Sigmoid colon (tissue), 7 donors: ENCODE data around the gene SIPA1L3. TPM values are rescaled to one million over a fixed set of nuclear protein-coding genes. Genes with fewer than 3 reads are reported as not detected.

Experiments
- DNase-seq: peaks from one replicate; pipeline ENCODE4 v3.0.0-alpha.2; 2019
- H3K27ac ChIP-seq, 4 donors: fragments of 200-600 bp; sonication (generic); one replicate each; pipeline ENCODE4 v1.5.1; 2016 to 2019; ENCODE audit warnings: mild to moderate bottlenecking in 1 of 4
- H3K27me3 ChIP-seq, 3 donors: fragments of 200-600 bp; sonication (generic); one replicate each; pipeline ENCODE4 v1.5.1; 2019; ENCODE audit warnings: mild to moderate bottlenecking in 1 of 3
- H3K36me3 ChIP-seq, 4 donors: fragments of 200-600 bp; sonication (generic); one replicate each; pipeline ENCODE4 v1.5.1; 2016 to 2019
- H3K4me1 ChIP-seq, 4 donors: fragments of 200-600 bp; sonication (generic); one replicate each; pipeline ENCODE4 v1.5.1; 2017 to 2019
- H3K4me3 ChIP-seq, 4 donors: fragments of 200-600 bp; sonication (generic); one replicate each; pipeline ENCODE4 v1.5.1; 2017 to 2019; ENCODE audit warnings: mild to moderate bottlenecking in 2 of 4, moderate library complexity in 1 of 4
- H3K9me3 ChIP-seq, 4 donors: fragments of 200-600 bp in 3 of 4; sonication (generic) in 3 of 4; one replicate each; pipeline versions ENCODE4 v1.5.1 to v1.6.1; 2013 to 2019
- CTCF ChIP-seq, 4 experiments: fragments of 450-650 bp in 3 of 4; fragments of 200-600 bp in 1 of 4; IDR thresholded peaks; one replicate each; pipeline ENCODE4 v1.5.1; 2016 to 2019; ENCODE audit warnings: antibody characterized with exemption in 4 of 4, mild to moderate bottlenecking in 3 of 4, moderate library complexity in 2 of 4
- EP300 ChIP-seq, 4 donors: sonication (generic); formaldehyde crosslinking; IDR thresholded peaks; one replicate each; pipeline ENCODE4 v1.6.1; 2017; ENCODE audit warnings: antibody characterized with exemption in 4 of 4
- POLR2A ChIP-seq, 2 donors: fragments of 450-650 bp; IDR thresholded peaks; one replicate each; pipeline ENCODE4 v1.6.1; 2016; ENCODE audit warnings: antibody characterized with exemption in 2 of 2, mild to moderate bottlenecking in 2 of 2, moderate library complexity in 2 of 2
- POLR2AphosphoS5 ChIP-seq, 4 donors: sonication (generic); formaldehyde crosslinking; IDR thresholded peaks; one replicate each; pipeline ENCODE4 v1.6.1; 2017; ENCODE audit warnings: antibody characterized with exemption in 4 of 4
- WGBS, 2 donors: extraction: QIAGEN DNeasy Blood & Tissue Kit; methylation state at CpG; one replicate each; pipeline ENCODE4 v1.1.7; 2013; 5-methylcytosine and 5-hydroxymethylcytosine counted together
- intact Hi-C: fragments of 100-400 bp; cut with DNase I; formaldehyde crosslinking; loops from one replicate; pipeline ENCODE4 v1.15.1; 2023
- polyA plus RNA-seq, 3 donors: library from polyadenylated mRNA; stranded (reverse); fragments of 200-250 nt; gene quantifications; one replicate each; pipeline ENCODE4 v1.2.3, GENCODE V29; 2013
- total RNA-seq, 4 donors: library from RNA; depleted of rRNA; stranded (reverse); fragments of >200 nt; gene quantifications; one replicate each; pipeline ENCODE4 v1.1.0, GENCODE V29; 2016
- donor health status: healthy with polysubstance abuse.
- donor health status: Bipolar disorder and iron deficiency.
- donor health status: healthy.

The SIPA1L3 gene
- total and polyA plus RNA-seq, 7 donors, result 7.7 to 47.9 (median 9.9) TPM

- intact Hi-C loops, result no loop called here
- TF ChIP-seq POLR2AphosphoS5 (IDR thresholded peaks at IDR 0.05), result no peak
- TF ChIP-seq CTCF (IDR thresholded peaks at IDR 0.05), result no peak
- TF ChIP-seq EP300 (IDR thresholded peaks at IDR 0.05), result no peak
- TF ChIP-seq POLR2A (IDR thresholded peaks at IDR 0.05), result no peak
- H3K36me3 ChIP-seq, result no peaks in the 10 kb centered on the region
- peaks cover 0 to 6% (median 1%) of the 10 kb centered on the region in 4 donors for H3K9me3 ChIP-seq
- 82 to 95% methylated on average over 5 of the region's 5 CpGs for WGBS, 2 donors
- H3K27ac ChIP-seq, result no peak overlapping the region
- DNase-seq, result no peak
- H3K27me3 ChIP-seq, result no peaks in the 10 kb centered on the region
- H3K4me3 ChIP-seq, result no peak overlapping the region
- peaks cover 0 to 20% (median 0%) of the 10 kb centered on the region in 4 donors for H3K4me1 ChIP-seq
Measured at GRCh38 chr19:37930416-37930815, 23.4 kb downstream of the SIPA1L3 start.

- Histone ChIP-seq H3K9me3 (peaks cover 0 to 6% (median 1%) of the 10 kb centered on the region in 4 donors), H3K27ac (no peak overlapping the region), H3K4me3 (peak overlapping the region in 3 of 4 donors; percentile 3 to 12 (median 6)), H3K27me3 (no peaks in the 10 kb centered on the region), H3K36me3 (no peaks in the 10 kb centered on the region), H3K4me1 (peaks cover 0 to 20% (median 0%) of the 10 kb centered on the region in 4 donors)
- WGBS, 2 donors, result 9 to 21% methylated on average over 30 of the region's 30 CpGs
- peak; percentile 65 for DNase-seq
- intact Hi-C loops, result no loop called here
- TF ChIP-seq POLR2AphosphoS5 (IDR thresholded peaks at IDR 0.05) (no peak), POLR2A (IDR thresholded peaks at IDR 0.05) (no peak), EP300 (IDR thresholded peaks at IDR 0.05) (no peak), CTCF (IDR thresholded peaks at IDR 0.05) (no peak)
Measured at GRCh38 chr19:37931881-37932655, 25.1 kb downstream of the SIPA1L3 start.

GRCh38 chr19:37932985-37933936 is 26.3 kb downstream of the SIPA1L3 start:
- H3K4me1 ChIP-seq, result peaks cover 0 to 20% (median 0%) of the 10 kb centered on the region in 4 donors
- no peaks in the 10 kb centered on the region for H3K36me3 ChIP-seq
- TF ChIP-seq EP300 (IDR thresholded peaks at IDR 0.05) (no peak), POLR2A (IDR thresholded peaks at IDR 0.05) (no peak), CTCF (IDR thresholded peaks at IDR 0.05) (no peak), POLR2AphosphoS5 (IDR thresholded peaks at IDR 0.05) (no peak)
- intact Hi-C loops, result no loop called here
- no peak for DNase-seq
- peak overlapping the region in 1 of 4 donors; percentile 3 for H3K4me3 ChIP-seq
- no peaks in the 10 kb centered on the region for H3K27me3 ChIP-seq
- 19 to 65% methylated on average over 12 of the region's 12 CpGs for WGBS, 2 donors
- no peak overlapping the region for H3K27ac ChIP-seq
- H3K9me3 ChIP-seq, result peaks cover 0 to 6% (median 1%) of the 10 kb centered on the region in 4 donors

- Histone ChIP-seq H3K4me1 (peaks cover 0 to 20% (median 0%) of the 10 kb centered on the region in 4 donors), H3K27me3 (no peaks in the 10 kb centered on the region), H3K9me3 (peaks cover 0 to 6% (median 1%) of the 10 kb centered on the region in 4 donors), H3K4me3 (no peak overlapping the region), H3K36me3 (no peaks in the 10 kb centered on the region), H3K27ac (no peak overlapping the region)
- intact Hi-C loops, result no loop called here
- DNase-seq, result no peak
- WGBS, 2 donors, result 61 to 78% methylated on average over 9 of the region's 9 CpGs
- TF ChIP-seq EP300 (IDR thresholded peaks at IDR 0.05) (no peak), POLR2AphosphoS5 (IDR thresholded peaks at IDR 0.05) (no peak), POLR2A (IDR thresholded peaks at IDR 0.05) (no peak), CTCF (IDR thresholded peaks at IDR 0.05) (no peak)
Measured at GRCh38 chr19:37933937-37934358, 26.9 kb downstream of the SIPA1L3 start.
